GM13977 (cell line): Measurements from ENCODE around the gene PRAMEF9.

ENCODE experiments used
- DNase-seq: peaks from one replicate; pipeline ENCODE4 v3.0.0; 2012; ENCODE audit warnings: low spot score
- CTCF ChIP-seq: IDR thresholded peaks from 2 replicates; pipeline ENCODE4 v1.5.1; 2012; ENCODE audit warnings: mild to moderate bottlenecking, control low read depth; ENCODE audit not compliant: insufficient read depth; ENCODE audit errors: extremely low read depth, missing control alignments
- in situ Hi-C: fragments of 300-500 bp; cut with MboI; formaldehyde crosslinking; loops from one replicate; pipeline ENCODE4 v1.12.0; 2022; ENCODE audit warnings: low sequenced_read_pairs, low pct_unique_long_range_greater_than_20kb, mixed read lengths, inconsistent platforms; ENCODE audit not compliant: unreplicated experiment

Gene PRAMEF9

DNA sequence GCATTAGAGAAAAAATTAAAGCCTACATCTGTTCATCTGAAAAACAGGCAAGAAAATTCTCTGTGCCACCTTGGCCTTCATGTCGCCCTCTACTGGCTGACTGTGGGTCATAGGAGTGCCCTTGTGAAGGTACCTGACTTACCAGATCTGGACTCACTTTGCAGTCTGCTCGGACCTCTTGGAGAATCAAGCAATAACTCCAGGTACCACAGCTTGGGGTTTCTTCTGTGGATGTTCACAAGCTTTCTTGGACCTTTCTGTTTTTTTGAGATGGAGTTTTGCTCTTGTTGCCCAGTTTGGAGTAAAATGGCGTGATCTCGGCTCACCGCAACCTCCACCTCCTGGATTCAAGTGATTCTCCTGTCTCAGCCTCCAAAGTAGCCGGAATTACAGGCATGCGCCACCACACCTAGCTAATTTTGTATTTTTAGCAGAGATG is 56.7 kb downstream of the PRAMEF9 start:
- in situ Hi-C loops: loop anchor here (25.0 kb wide), 2 partner anchors 666 to 916 kb away; no protein-coding TSS in a partner anchor
- peak; percentile 56 for DNase-seq
- TF ChIP-seq CTCF: peak; percentile 79
